H9 (cell line): ENCODE results near the gene PRELID1. TPM values are rescaled to one million over a fixed set of nuclear protein-coding genes. Genes with fewer than 3 reads are reported as not detected.

Source experiments
- DNase-seq: peaks from one replicate; pipeline ENCODE4 v3.0.0-alpha.2; 2017
- H2AFZ ChIP-seq: one replicate; pipeline ENCODE4 v1.6.1; 2013; ENCODE audit warnings: mild to moderate bottlenecking, low read length, control low read depth, moderate library complexity
- H2AK5ac ChIP-seq: 2 replicates; pipeline ENCODE4 v1.6.1; 2013; ENCODE audit warnings: low read length, control low read depth, mixed read lengths; ENCODE audit not compliant: insufficient read length
- H2BK120ac ChIP-seq: one replicate; pipeline ENCODE4 v1.6.1; 2013; ENCODE audit warnings: low read depth, mild to moderate bottlenecking, low read length, control low read depth, inconsistent platforms; ENCODE audit not compliant: poor library complexity, severe bottlenecking
- H2BK12ac ChIP-seq: 2 replicates; pipeline ENCODE4 v1.6.1; 2013; ENCODE audit warnings: low read length, control low read depth, mixed read lengths, low read depth; ENCODE audit not compliant: insufficient read length
- H2BK15ac ChIP-seq: 2 replicates; pipeline ENCODE4 v1.6.1; 2013; ENCODE audit warnings: low read depth, low read length, control low read depth
- H2BK20ac ChIP-seq: one replicate; pipeline ENCODE4 v1.6.1; 2013; ENCODE audit warnings: low read depth, mild to moderate bottlenecking, low read length, control low read depth, inconsistent platforms; ENCODE audit not compliant: poor library complexity, severe bottlenecking
- H2BK5ac ChIP-seq: 2 replicates; pipeline ENCODE4 v1.6.1; 2013; ENCODE audit warnings: low read length, control low read depth, mixed read lengths; ENCODE audit not compliant: insufficient read length
- H3K14ac ChIP-seq: 2 replicates; pipeline ENCODE4 v1.6.1; 2013; ENCODE audit warnings: low read length, control low read depth; ENCODE audit not compliant: insufficient read depth
- H3K18ac ChIP-seq: 2 replicates; pipeline ENCODE4 v1.6.1; 2013; ENCODE audit warnings: low read depth, mild to moderate bottlenecking, mixed read lengths, low read length, control low read depth; ENCODE audit not compliant: insufficient read length
- H3K23ac ChIP-seq: 2 replicates; pipeline ENCODE4 v1.6.1; 2013; ENCODE audit warnings: low read length, control low read depth, mixed read lengths, low read depth; ENCODE audit not compliant: insufficient read length
- H3K23me2 ChIP-seq: 2 replicates; pipeline ENCODE4 v1.6.1; 2013; ENCODE audit warnings: low read depth, mild to moderate bottlenecking, mixed read lengths, low read length, control low read depth; ENCODE audit not compliant: insufficient read length, poor library complexity, severe bottlenecking
- H3K27ac ChIP-seq: 2 replicates; pipeline ENCODE4 v1.5.1; 2013; ENCODE audit warnings: low read length, control low read depth, mixed read lengths, low read depth; ENCODE audit not compliant: insufficient read length
- H3K27me3 ChIP-seq: 2 replicates; pipeline ENCODE4 v1.6.1; 2013; ENCODE audit warnings: low read length, control low read depth, inconsistent platforms; ENCODE audit not compliant: insufficient read depth
- H3K4ac ChIP-seq: 2 replicates; pipeline ENCODE4 v1.6.1; 2013; ENCODE audit warnings: low read depth, mild to moderate bottlenecking, control low read depth, inconsistent platforms, low read length, moderate library complexity
- H3K4me1 ChIP-seq: 2 replicates; pipeline ENCODE4 v1.6.1; 2013; ENCODE audit warnings: low read length, control low read depth, inconsistent platforms; ENCODE audit not compliant: insufficient read depth
- H3K4me2 ChIP-seq: 2 replicates; pipeline ENCODE4 v1.6.1; 2013; ENCODE audit warnings: low read length, control low read depth, mixed read lengths; ENCODE audit not compliant: insufficient read length, insufficient read depth
- H3K56ac ChIP-seq: 2 replicates; pipeline ENCODE4 v1.6.1; 2013; ENCODE audit warnings: low read depth, mild to moderate bottlenecking, mixed read lengths, low read length, control low read depth; ENCODE audit not compliant: insufficient read length
- H3K79me1 ChIP-seq: 2 replicates; pipeline ENCODE4 v1.6.1; 2013; ENCODE audit warnings: low read depth, mild to moderate bottlenecking, moderate library complexity, low read length, control low read depth, inconsistent platforms; ENCODE audit not compliant: insufficient read depth, poor library complexity, severe bottlenecking
- H3K79me2 ChIP-seq: 2 replicates; pipeline ENCODE4 v1.6.1; 2013; ENCODE audit warnings: low read length, control low read depth, inconsistent platforms; ENCODE audit not compliant: insufficient read depth
- H3K9ac ChIP-seq: 2 replicates; pipeline ENCODE4 v1.6.1; 2013; ENCODE audit warnings: low read length, control low read depth, mixed read lengths; ENCODE audit not compliant: insufficient read length; ENCODE audit errors: extremely low read depth
- H3K9me3 ChIP-seq: one replicate; pipeline ENCODE4 v1.6.1; 2013; ENCODE audit warnings: low read depth, low read length, inconsistent platforms; ENCODE audit not compliant: control insufficient read depth
- H3T11ph ChIP-seq: one replicate; pipeline ENCODE4 v1.6.1; 2013; ENCODE audit warnings: mild to moderate bottlenecking, low read length, control low read depth, inconsistent platforms
- H4K20me1 ChIP-seq: one replicate; pipeline ENCODE4 v1.6.1; 2013; ENCODE audit not compliant: control insufficient read depth, insufficient read length, insufficient read depth
- H4K5ac ChIP-seq: 2 replicates; pipeline ENCODE4 v1.6.1; 2013; ENCODE audit warnings: low read depth, mild to moderate bottlenecking, mixed read lengths, low read length, control low read depth; ENCODE audit not compliant: insufficient read length
- H4K8ac ChIP-seq: replicated peaks from 2 replicates; pipeline ENCODE4 v1.6.1; 2013; ENCODE audit warnings: low read length, control low read depth, mixed read lengths, low read depth; ENCODE audit not compliant: insufficient read length
- H4K91ac ChIP-seq: 2 replicates; pipeline ENCODE4 v1.6.1; 2013; ENCODE audit warnings: low read depth, mild to moderate bottlenecking, moderate library complexity, mixed read lengths, low read length, control low read depth; ENCODE audit not compliant: insufficient read length
- H3K27ac Mint-ChIP-seq, 3 experiments: 2 replicates in 2 of 3; 3 replicates in 1 of 3; pipeline ENCODE4 v1.8.0; 2020 to 2021; ENCODE audit warnings: mixed read lengths in 3 of 3, mild to moderate bottlenecking in 1 of 3, moderate library complexity in 1 of 3
- H3K27me3 Mint-ChIP-seq: 2 replicates; pipeline ENCODE4 v1.8.0; 2021; ENCODE audit warnings: low read depth, mild to moderate bottlenecking, moderate library complexity, mixed read lengths
- H3K36me3 Mint-ChIP-seq, 3 experiments: 2 replicates in 2 of 3; 3 replicates in 1 of 3; pipeline ENCODE4 v1.8.0; 2020 to 2021; ENCODE audit warnings: low read depth in 3 of 3, mixed read lengths in 3 of 3; ENCODE audit not compliant: insufficient read depth in 1 of 3
- H3K4me1 Mint-ChIP-seq, 2 experiments: 2 replicates each; pipeline ENCODE4 v1.8.0; 2020; ENCODE audit warnings: mixed read lengths in 2 of 2
- H3K4me3 Mint-ChIP-seq, 2 experiments: 2 replicates in 1 of 2; 3 replicates in 1 of 2; pipeline ENCODE4 v1.8.0; 2020 to 2021; ENCODE audit warnings: mild to moderate bottlenecking in 2 of 2, mixed read lengths in 2 of 2, moderate library complexity in 1 of 2
- H3K9me3 Mint-ChIP-seq, 2 experiments: 2 replicates in 1 of 2; 3 replicates in 1 of 2; pipeline ENCODE4 v1.8.0; 2020; ENCODE audit warnings: mild to moderate bottlenecking in 2 of 2, mixed read lengths in 2 of 2, moderate library complexity in 1 of 2
- WGBS: extraction: QIAGEN DNeasy Blood & Tissue Kit; methylation state at CpG from one replicate; pipeline ENCODE4 v1.1.7; 2013; ENCODE audit warnings: missing lambda C conversion rate, low lambda C conversion rate, mixed read lengths; ENCODE audit not compliant: insufficient read length; ENCODE audit errors: extremely low coverage; 5-methylcytosine and 5-hydroxymethylcytosine counted together
- total RNA-seq: library from RNA; stranded (reverse); gene quantifications from 2 replicates; pipeline ENCODE4 v1.2.1, GENCODE V29; 2021
- TF ChIP-seq, protein P1 (sequence below): fragments of 200-600 bp; sonication (generic); conservative IDR thresholded peaks from 3 replicates; pipeline ENCODE4 v1.8.0; 2021; ENCODE audit warnings: antibody characterized with exemption, mild to moderate bottlenecking

PRELID1 gene
- total RNA-seq, 1 experiment from 2014 or later: 213 TPM

GRCh38 chr5:177338251-177339106 is 34.9 kb downstream of the PRELID1 start:
- no peak overlapping the region for H3K23ac ChIP-seq
- no peak overlapping the region for H4K91ac ChIP-seq
- H3K9me3 Mint-ChIP-seq: no peaks in the 10 kb centered on the region
- no peak overlapping the region for H2BK12ac ChIP-seq
- H3K79me2 ChIP-seq: no peaks in the 10 kb centered on the region; the same call in 1 of the 2 replicates
- peak overlapping the region in 1 of 3 experiments; percentile 48; a peak in 2 of 7 replicates for H3K27ac Mint-ChIP-seq
- H3K4me1 ChIP-seq: peaks cover 6% of the 10 kb centered on the region; the same call in 1 of the 2 replicates
- peaks cover 9 to 17% of the 10 kb centered on the region in 2 experiments for H3K4me1 Mint-ChIP-seq
- TF ChIP-seq, protein P1, sequence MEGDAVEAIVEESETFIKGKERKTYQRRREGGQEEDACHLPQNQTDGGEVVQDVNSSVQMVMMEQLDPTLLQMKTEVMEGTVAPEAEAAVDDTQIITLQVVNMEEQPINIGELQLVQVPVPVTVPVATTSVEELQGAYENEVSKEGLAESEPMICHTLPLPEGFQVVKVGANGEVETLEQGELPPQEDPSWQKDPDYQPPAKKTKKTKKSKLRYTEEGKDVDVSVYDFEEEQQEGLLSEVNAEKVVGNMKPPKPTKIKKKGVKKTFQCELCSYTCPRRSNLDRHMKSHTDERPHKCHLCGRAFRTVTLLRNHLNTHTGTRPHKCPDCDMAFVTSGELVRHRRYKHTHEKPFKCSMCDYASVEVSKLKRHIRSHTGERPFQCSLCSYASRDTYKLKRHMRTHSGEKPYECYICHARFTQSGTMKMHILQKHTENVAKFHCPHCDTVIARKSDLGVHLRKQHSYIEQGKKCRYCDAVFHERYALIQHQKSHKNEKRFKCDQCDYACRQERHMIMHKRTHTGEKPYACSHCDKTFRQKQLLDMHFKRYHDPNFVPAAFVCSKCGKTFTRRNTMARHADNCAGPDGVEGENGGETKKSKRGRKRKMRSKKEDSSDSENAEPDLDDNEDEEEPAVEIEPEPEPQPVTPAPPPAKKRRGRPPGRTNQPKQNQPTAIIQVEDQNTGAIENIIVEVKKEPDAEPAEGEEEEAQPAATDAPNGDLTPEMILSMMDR: no peak
- no peak overlapping the region for H2BK20ac ChIP-seq
- H3K56ac ChIP-seq: no peak overlapping the region
- H2AK5ac ChIP-seq: no peak overlapping the region
- H3K36me3 Mint-ChIP-seq: peaks cover 24 to 61% (median 54%) of the 10 kb centered on the region in 3 experiments; a peak in 6 of 7 replicates
- H3K9me3 ChIP-seq: no peaks in the 10 kb centered on the region
- no peak overlapping the region for H4K8ac ChIP-seq
- no peaks in the 10 kb centered on the region; the same call in 1 of the 2 replicates for H3K27me3 Mint-ChIP-seq
- H4K20me1 ChIP-seq: no peaks in the 10 kb centered on the region
- no peak overlapping the region for H3K18ac ChIP-seq
- no peak overlapping the region for H2BK120ac ChIP-seq
- no peaks in the 10 kb centered on the region for H3K79me1 ChIP-seq
- no peak overlapping the region for H3T11ph ChIP-seq
- no peaks in the 10 kb centered on the region for H3K27me3 ChIP-seq
- no peak overlapping the region for H2AFZ ChIP-seq
- no peak overlapping the region for H3K9ac ChIP-seq
- no peak overlapping the region for H3K4ac ChIP-seq
- H4K5ac ChIP-seq: no peak overlapping the region
- H3K4me3 Mint-ChIP-seq: no peak overlapping the region; a peak in 1 of 5 replicates
- no peaks in the 10 kb centered on the region for H3K23me2 ChIP-seq
- no peak overlapping the region for H3K4me2 ChIP-seq
- no peak overlapping the region for H2BK15ac ChIP-seq
- no peak overlapping the region for H3K14ac ChIP-seq
- DNase-seq: no peak
- H3K27ac ChIP-seq: no peak overlapping the region
- no peak overlapping the region for H2BK5ac ChIP-seq
- WGBS: no CpG with 5 or more reads among the region's 22 CpGs
